T-helper 2 cell treated with Interferon-gamma antibody and Interleukin-4, amounts not matched to agents 5 μg/mL and 100 μg/mL, for 36 hours (primary cell): Measurements from ENCODE around the gene MLF2.
A peak's percentile ranks its signal among the peaks of the same experiment; 100 is the strongest.

Source experiments
- DNase-seq: peaks from one replicate; pipeline ENCODE4 v3.0.0; 2021; ENCODE audit warnings: low spot score
- H3K27ac Mint-ChIP-seq: one replicate; pipeline ENCODE4 v1.8.0; 2021; ENCODE audit warnings: mild to moderate bottlenecking, mixed read lengths
- H3K27me3 Mint-ChIP-seq: one replicate; pipeline ENCODE4 v1.8.0; 2021; ENCODE audit warnings: low read depth, mixed read lengths
- H3K36me3 Mint-ChIP-seq: one replicate; pipeline ENCODE4 v1.8.0; 2021; ENCODE audit warnings: low read depth, mixed read lengths
- H3K4me1 Mint-ChIP-seq: one replicate; pipeline ENCODE4 v1.8.0; 2021; ENCODE audit warnings: low read depth, mixed read lengths
- H3K4me3 Mint-ChIP-seq: one replicate; pipeline ENCODE4 v1.8.0; 2022; ENCODE audit warnings: mild to moderate bottlenecking, moderate library complexity, mixed read lengths
- H3K9me3 Mint-ChIP-seq: one replicate; pipeline ENCODE4 v1.8.0; 2021; ENCODE audit warnings: mixed read lengths

Gene MLF2

GRCh38 chr12:6772726-6773589 lies 20.0 kb upstream of the MLF2 start:
- H3K27me3 Mint-ChIP-seq, result no peaks in the 10 kb centered on the region

GRCh38 chr12:6772331-6772695 lies 19.4 kb upstream of the MLF2 start, which contains the start of gene LAG3:
TSS of gene LAG3 (plus strand) at chr12:6772520. CDS start at chr12:6772853, 333 bp downstream.
- H3K27ac Mint-ChIP-seq, result peak within 1 kb of the TSS; percentile 73
- H3K4me1 Mint-ChIP-seq, result peaks cover 53% of the 10 kb centered on the region
- peak; percentile 63 for DNase-seq
- peaks cover 2% of the 10 kb centered on the region for H3K36me3 Mint-ChIP-seq
- no peaks in the 10 kb centered on the region for H3K9me3 Mint-ChIP-seq
- peak within 1 kb of the TSS; percentile 70 for H3K4me3 Mint-ChIP-seq
- no peaks in the 10 kb centered on the region for H3K27me3 Mint-ChIP-seq

More at GRCh38 chr12:6772726-6773589, 20.0 kb upstream of the MLF2 start:
- H3K9me3 Mint-ChIP-seq, result no peaks in the 10 kb centered on the region
- H3K27ac Mint-ChIP-seq, result peak overlapping the region; percentile 56
- peaks cover 49% of the 10 kb centered on the region for H3K4me1 Mint-ChIP-seq
- DNase-seq, result no peak
- peaks cover 2% of the 10 kb centered on the region for H3K36me3 Mint-ChIP-seq
- H3K4me3 Mint-ChIP-seq, result peak overlapping the region; percentile 70

GRCh38 chr12:6771509-6772330 lies 18.8 kb upstream of the MLF2 start:
- Mint-ChIP-seq H3K9me3 (no peaks in the 10 kb centered on the region), H3K4me3 (peak overlapping the region; percentile 70), H3K27ac (peak overlapping the region; percentile 73), H3K36me3 (peaks cover 2% of the 10 kb centered on the region), H3K4me1 (peaks cover 58% of the 10 kb centered on the region), H3K27me3 (no peaks in the 10 kb centered on the region)
- DNase-seq, result no peak

DNA sequence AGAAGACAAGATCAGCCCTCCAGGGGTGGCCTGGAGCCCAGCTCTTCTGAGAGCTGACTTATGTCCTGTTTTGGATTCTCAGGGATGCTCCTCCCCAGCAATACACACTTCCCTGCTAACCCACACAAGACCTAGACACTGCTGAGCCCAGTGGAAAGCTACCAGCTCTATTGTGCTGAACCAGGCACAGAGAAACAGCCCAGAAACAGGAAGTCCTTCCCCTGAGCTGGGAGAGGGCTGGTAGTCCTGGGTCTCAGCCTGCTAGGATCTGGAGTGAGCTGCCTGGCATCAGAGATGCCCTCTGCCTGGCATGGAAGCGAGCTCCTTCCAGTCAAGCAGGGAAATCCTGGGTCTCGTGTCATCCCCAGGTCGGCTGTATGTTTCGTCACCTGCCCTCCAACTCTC lies 18.2 kb upstream of the MLF2 start:
- no peak for DNase-seq
- Mint-ChIP-seq H3K27me3 (no peaks in the 10 kb centered on the region), H3K4me3 (no peak overlapping the region), H3K27ac (peak overlapping the region; percentile 27), H3K36me3 (peaks cover 2% of the 10 kb centered on the region), H3K9me3 (no peaks in the 10 kb centered on the region), H3K4me1 (peaks cover 56% of the 10 kb centered on the region)

DNA sequence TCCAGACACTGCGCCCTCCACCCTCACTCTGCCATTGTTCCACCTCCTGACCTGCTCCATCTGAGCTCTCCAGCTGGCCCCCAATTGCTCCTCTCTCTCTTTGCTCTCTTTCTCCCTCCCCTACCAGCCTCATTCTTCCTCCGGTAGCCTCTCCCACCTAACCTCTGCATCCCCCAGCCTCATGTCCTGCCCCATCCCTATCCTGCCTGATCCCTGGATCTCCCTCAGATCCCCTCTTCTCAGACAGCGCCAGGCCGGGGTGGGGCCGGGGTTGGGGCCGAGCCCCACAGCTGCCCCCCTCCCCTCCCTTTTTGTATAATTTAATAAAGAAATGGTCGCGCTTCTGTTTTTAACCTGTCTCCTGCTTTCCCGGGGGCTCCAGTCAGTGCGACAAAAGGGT lies 17.7 kb upstream of the MLF2 start:
- Mint-ChIP-seq H3K4me1 (peaks cover 58% of the 10 kb centered on the region), H3K27ac (peak overlapping the region; percentile 70), H3K36me3 (peaks cover 2% of the 10 kb centered on the region), H3K4me3 (no peak overlapping the region), H3K27me3 (peaks cover under 1% of the 10 kb centered on the region), H3K9me3 (no peaks in the 10 kb centered on the region)
- no peak for DNase-seq

GRCh38 chr12:6770094-6770493 lies 17.2 kb upstream of the MLF2 start:
- H3K36me3 Mint-ChIP-seq, result peaks cover 1% of the 10 kb centered on the region
- no peak overlapping the region for H3K4me3 Mint-ChIP-seq
- no peak for DNase-seq
- no peak overlapping the region for H3K27ac Mint-ChIP-seq
- H3K9me3 Mint-ChIP-seq, result no peaks in the 10 kb centered on the region
- H3K4me1 Mint-ChIP-seq, result peaks cover 58% of the 10 kb centered on the region
- peaks cover 5% of the 10 kb centered on the region for H3K27me3 Mint-ChIP-seq

DNA sequence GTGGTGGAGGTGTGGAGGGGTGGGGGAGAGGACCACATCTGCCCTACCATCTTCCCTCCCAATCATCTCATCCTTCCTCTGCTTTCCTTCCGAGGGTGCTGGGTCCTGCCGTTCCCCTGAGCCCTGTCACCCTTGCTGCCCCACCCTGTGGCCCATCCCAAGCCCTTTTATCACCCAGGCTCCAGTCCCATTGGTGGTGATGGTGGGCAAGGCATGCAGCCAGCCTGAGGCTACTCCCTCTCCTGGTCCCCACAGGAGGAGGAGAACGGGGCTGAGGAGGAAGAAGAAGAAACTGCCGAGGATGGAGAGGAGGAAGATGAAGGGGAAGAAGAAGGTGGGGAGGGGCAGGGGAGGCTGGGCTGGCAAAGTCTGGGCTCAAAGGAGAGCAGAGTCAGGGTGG lies 16.7 kb upstream of the MLF2 start:
- Mint-ChIP-seq H3K36me3 (peaks cover 1% of the 10 kb centered on the region), H3K4me1 (peaks cover 56% of the 10 kb centered on the region), H3K9me3 (no peaks in the 10 kb centered on the region), H3K27ac (no peak overlapping the region), H3K4me3 (no peak overlapping the region), H3K27me3 (peaks cover 7% of the 10 kb centered on the region)
- DNase-seq, result no peak

- Mint-ChIP-seq H3K4me3 (peak overlapping the region; percentile 39), H3K9me3 (no peaks in the 10 kb centered on the region), H3K27ac (peak overlapping the region; percentile 26), H3K36me3 (peaks cover 1% of the 10 kb centered on the region), H3K4me1 (peaks cover 58% of the 10 kb centered on the region), H3K27me3 (peaks cover 9% of the 10 kb centered on the region)
- no peak for DNase-seq
Observed at GRCh38 chr12:6768990-6769389, 16.0 kb upstream of the MLF2 start.

- H3K4me1 Mint-ChIP-seq, result peaks cover 59% of the 10 kb centered on the region
- H3K4me3 Mint-ChIP-seq, result peak overlapping the region; percentile 88
- no peak for DNase-seq
- H3K36me3 Mint-ChIP-seq, result peaks cover 1% of the 10 kb centered on the region
- peaks cover 9% of the 10 kb centered on the region for H3K27me3 Mint-ChIP-seq
- no peaks in the 10 kb centered on the region for H3K9me3 Mint-ChIP-seq
- peak overlapping the region; percentile 26 for H3K27ac Mint-ChIP-seq
Observed at GRCh38 chr12:6768437-6768914, 15.5 kb upstream of the MLF2 start.

GRCh38 chr12:6767353-6768319 lies 14.7 kb upstream of the MLF2 start:
- Mint-ChIP-seq H3K9me3 (no peaks in the 10 kb centered on the region), H3K4me3 (peak overlapping the region; percentile 88), H3K27me3 (peaks cover 9% of the 10 kb centered on the region), H3K36me3 (peaks cover 1% of the 10 kb centered on the region), H3K4me1 (peaks cover 56% of the 10 kb centered on the region), H3K27ac (peak overlapping the region; percentile 83)
- DNase-seq, result no peak

DNA sequence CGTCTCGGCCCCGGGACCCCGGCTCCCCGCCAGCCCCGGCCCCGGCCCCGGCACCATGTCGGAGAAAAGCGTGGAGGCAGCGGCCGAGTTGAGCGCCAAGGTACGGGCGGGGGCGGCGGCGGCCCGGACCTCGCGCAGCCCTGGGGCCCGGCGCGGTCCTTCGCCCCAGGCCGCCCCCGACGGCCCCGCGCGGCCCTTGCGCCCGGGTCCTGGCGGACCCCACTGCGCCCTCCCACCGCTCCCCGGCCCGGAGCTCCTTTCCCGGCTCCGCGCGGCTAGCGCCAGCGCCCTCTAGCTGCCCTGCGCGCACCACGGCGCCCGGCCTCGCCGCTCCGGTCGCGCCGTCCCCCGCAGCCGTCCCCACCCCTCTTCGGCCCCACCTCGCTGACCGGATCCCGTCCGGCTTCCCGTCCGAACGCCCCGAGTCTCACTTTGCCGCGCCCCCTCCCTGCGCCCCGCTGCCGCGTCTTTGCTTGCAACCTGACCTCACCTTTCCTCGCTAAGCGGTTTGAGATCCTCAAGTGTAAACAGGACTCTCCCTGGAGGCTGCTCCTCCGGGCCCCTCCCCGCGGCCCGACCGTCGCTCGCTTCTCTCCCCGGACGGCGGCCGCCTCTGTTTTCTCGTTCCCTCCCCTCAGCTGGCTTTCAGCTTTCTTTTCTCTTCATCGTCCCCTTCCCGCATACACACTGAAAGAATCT lies 13.9 kb upstream of the MLF2 start:
- H3K4me1 Mint-ChIP-seq, result peaks cover 52% of the 10 kb centered on the region
- H3K36me3 Mint-ChIP-seq, result peaks cover 1% of the 10 kb centered on the region
- DNase-seq, result peak; percentile 76
- H3K27ac Mint-ChIP-seq, result peak overlapping the region; percentile 83
- peak overlapping the region; percentile 88 for H3K4me3 Mint-ChIP-seq
- H3K9me3 Mint-ChIP-seq, result no peaks in the 10 kb centered on the region
- peaks cover 9% of the 10 kb centered on the region for H3K27me3 Mint-ChIP-seq

GRCh38 chr12:6765634-6766581 lies 13.0 kb upstream of the MLF2 start, which contains the start of gene PTMS:
TSS of gene PTMS (plus strand) at chr12:6766363. CDS start at chr12:6766706, 343 bp downstream.
- Mint-ChIP-seq H3K27ac (peak within 1 kb of the TSS; percentile 83), H3K27me3 (peaks cover 9% of the 10 kb centered on the region), H3K4me1 (peaks cover 45% of the 10 kb centered on the region), H3K4me3 (peak within 1 kb of the TSS; percentile 88), H3K9me3 (no peaks in the 10 kb centered on the region), H3K36me3 (peaks cover 1% of the 10 kb centered on the region)
- peak; percentile 64 for DNase-seq
